GM19463 (cell line): ENCODE results near the gene WDR5B.

ENCODE experiments used
- ATAC-seq: cut with Tn5 transposase; IDR thresholded peaks from one replicate; pipeline ENCODE4 v1.9.1; 2021; ENCODE audit warnings: mild to moderate bottlenecking, moderate library complexity; ENCODE audit not compliant: unreplicated experiment

The WDR5B gene

GRCh38 chr3:122410111-122410510 is 5.8 kb downstream of the WDR5B start:
- no peak for ATAC-seq

GRCh38 chr3:122409446-122409845 is 6.4 kb downstream of the WDR5B start:
- no peak for ATAC-seq

DNA sequence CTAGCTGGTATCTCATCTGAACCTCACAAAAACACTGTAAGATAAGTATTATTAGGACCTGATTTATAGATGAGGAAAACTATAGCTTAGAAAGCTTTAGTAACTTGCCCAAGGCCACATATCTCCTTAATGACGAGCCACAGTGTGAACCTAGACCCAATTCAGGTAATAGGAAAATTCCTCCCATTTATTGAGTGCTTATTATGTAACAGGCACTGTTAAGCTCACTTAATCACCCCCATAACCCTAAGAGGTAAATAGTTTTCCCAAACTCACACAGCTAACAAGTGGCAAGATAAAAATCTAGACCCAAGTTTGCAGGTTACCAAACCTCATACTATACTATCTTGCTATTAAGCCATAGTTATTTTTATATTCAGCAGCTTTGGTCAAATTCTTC is 7.9 kb downstream of the WDR5B start:
- ATAC-seq: no peak

- no peak for ATAC-seq
These were observed 9.7 kb downstream of the WDR5B start for GRCh38 chr3:122406198-122406597.

DNA sequence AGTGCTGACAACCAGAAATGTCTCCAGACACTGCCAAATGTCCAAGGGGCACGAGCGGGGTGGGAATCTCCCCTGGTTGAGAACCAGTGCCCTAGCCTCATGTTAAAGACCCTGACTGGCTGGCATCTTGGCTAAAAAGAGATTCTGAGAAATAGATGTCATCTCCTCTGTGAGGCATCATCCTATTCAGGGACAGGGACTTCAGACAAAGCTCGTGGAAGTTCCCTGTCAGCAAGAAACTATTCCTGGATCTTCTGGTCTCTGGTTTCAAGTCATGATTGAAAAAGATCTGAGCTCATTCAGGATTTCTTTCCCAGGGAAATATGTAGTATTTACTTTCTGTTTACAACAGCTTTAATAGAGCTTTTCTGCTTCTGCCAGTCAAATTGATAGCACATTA is 10.8 kb downstream of the WDR5B start:
- no peak for ATAC-seq

GRCh38 chr3:122403489-122403888 is 12.4 kb downstream of the WDR5B start:
- no peak for ATAC-seq

DNA sequence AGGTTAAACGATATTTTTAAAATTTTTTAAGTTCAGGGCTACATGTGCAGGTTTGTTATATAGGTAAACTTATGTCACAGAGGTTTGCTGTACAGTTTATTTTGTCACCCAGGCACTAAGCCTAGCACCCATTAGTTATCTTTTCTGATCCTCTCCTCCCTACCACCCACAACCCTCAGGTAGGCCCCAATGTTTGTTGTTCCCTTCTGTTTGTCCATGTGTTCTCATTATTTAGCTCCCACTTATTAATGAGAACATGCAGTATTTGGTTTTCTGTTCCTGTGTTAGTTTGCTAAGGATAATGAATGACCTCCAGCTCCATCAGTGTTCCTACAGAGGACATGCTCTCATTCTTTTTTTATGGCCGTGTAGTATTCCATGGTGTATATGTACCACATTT is 16.9 kb downstream of the WDR5B start:
- ATAC-seq: no peak

GRCh38 chr3:122397201-122397600 is 18.7 kb downstream of the WDR5B start:
- no peak for ATAC-seq

DNA sequence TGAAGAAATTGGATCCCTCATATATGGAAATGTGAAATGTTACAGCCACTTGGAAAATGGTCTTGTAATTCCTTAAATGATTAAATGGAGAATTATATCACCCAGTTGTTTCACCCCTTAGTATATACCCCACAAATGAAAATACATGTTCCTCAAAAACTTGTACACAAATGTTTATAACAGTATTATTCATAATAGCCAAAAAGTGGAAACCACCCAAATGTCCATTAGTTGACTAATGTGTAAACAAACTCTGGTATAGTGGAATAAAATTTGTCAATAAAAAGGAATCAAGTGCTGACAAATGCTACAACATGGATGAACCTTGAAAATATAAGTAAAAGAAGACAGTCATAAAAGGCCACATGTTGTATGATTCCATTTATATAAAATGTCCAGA is 19.4 kb downstream of the WDR5B start:
- ATAC-seq: no peak

DNA sequence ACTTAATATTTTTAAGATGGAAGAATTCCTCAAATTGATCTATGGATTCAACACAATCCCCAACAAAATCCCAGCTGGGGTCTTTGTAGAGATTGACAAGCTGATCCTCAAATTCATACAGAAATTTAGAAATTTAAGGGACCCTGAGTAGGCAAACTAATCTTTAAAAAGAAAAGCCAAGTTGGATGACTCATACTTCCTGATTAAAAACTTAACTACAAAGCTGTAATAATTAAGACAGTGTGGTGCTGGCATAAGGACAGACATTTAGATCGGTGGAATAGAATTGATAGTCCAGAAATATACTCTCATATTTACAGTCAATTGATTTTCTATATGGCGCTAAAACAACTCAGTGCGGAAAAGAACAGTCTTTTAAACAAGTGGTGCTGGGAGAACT is 20.3 kb downstream of the WDR5B start:
- no peak for ATAC-seq

GRCh38 chr3:122394173-122394572 is 21.7 kb downstream of the WDR5B start:
- ATAC-seq: no peak

GRCh38 chr3:122392868-122393844 is 22.7 kb downstream of the WDR5B start:
- ATAC-seq: no peak

DNA sequence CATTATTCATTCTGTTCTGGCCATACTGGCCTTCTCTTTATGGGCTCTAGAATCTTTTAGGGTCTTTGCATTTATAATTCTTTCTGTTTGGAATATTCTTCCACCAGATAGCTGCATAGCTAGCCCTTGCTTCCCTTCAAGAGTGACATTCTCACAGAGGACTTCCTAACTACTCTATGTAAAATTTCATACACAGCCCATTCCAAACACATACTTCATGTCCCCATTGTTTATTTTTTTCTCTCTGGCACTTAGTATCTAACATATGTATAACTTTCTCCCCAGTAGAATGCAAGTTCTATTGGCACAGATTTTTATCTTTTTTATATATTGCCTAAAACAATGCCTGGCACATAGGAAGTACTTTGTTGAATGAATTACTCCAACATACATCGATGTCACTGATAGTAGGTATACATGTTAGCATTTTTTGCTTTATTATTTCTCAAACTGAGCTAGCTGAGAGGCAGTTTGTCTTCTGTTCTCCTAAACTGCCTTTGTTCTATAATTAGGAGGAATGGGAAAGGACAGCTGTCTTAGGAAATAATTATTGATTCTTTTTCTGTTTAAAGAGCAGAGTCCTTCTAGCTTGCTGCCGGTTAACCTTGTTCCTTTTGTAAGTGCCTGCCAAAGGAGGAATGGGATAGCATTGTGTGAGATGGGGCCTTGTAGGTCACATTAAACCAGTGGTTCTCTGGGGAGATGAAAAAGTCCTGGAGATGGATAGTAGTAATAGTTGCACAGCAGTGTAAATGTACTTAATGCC is 24.0 kb downstream of the WDR5B start:
- no peak for ATAC-seq

- ATAC-seq: no peak
These were observed 25.2 kb downstream of the WDR5B start for GRCh38 chr3:122390665-122391064.

DNA sequence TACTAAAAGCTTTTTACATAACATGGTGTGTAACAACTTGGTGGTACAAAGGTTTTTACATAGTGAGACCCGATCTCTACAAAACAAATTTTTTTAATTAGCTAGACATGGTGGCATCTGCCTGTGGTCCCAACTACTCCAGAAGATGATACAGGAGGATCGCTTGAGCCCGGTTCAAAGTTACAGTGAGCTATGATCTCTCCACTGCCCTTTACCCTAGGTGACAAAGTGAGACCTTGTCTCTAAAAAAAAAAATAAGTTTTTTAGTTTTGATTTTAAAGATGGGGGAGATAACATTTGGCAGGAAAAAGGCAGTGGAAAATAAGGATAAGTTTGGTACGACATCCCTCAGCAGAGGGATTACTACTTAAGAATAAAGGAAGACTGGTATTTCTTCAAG is 26.0 kb downstream of the WDR5B start:
- ATAC-seq: no peak

- no peak for ATAC-seq
These were observed 26.7 kb downstream of the WDR5B start for GRCh38 chr3:122389197-122389596.

DNA sequence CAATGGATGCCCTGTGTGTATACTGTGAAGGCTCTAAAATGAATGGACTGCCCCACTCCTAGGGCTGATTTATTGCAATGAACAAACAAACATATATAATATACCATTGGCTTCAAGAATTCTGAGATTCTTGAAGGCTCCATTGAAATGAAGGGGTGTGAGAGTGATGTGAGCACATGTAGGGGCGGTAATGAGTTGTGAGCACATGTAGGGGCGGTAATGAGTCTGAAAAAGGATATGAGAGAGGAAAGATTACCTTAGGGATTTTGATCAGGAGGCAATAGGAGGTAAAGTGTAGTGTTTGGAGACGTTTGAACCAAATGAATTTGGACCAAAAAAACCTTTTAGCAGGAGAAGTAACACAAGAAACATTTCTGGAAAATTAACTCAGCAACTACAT is 28.2 kb downstream of the WDR5B start:
- ATAC-seq: no peak

DNA sequence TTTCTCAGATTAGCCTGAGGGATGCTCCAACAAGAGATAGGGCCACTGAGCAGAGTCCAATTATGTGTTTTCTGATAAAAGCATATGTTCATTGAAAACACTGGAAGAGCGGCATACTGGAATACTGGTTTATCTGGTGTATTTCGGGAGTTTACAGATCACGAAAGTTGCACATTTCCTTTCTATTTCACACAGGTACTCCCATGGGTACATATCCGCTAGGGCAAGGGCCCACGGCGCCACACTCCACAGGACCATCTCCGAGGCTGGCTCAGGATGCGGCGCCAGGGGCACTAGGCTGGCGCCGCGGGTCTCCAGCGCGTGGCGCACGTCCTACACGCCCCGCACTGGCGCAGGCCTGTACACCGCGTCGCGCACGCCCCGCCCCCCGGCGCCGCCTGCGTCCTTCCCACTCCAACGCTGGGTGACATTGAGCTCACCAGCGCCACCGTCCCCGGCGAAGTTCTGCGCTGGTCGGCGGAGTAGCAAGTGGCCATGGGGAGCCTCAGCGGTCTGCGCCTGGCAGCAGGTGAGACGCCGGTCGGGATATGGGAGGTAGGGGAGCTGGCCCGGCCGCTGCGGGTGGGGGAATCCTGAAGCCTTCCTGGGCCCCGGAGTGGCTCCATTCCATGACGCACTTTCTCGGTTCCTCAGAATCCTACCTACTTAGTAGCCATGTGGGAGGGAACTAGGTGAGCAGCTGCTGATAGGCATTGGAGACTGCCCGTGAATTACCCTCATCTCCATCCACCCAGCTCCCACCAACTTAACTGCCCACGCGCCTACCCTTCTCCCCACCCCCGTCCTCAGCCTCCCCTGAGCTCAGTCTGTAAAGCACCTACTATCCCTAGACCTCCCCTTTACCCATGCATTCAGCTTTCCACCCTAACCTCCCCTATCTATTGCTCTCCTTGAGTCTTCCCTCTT is 31.8 kb downstream of the WDR5B start, which contains the start of gene FAM162A:
Gene FAM162A (plus strand): TSS at position 412 of the 927 bp plus-strand sequence. CDS start 84 bp downstream, at position 496.
- peak; percentile 91 for ATAC-seq

GRCh38 chr3:122382888-122383666 is 32.8 kb downstream of the WDR5B start, which contains the start of gene MIX23:
Gene MIX23 (minus strand): TSS chr3:122383231. CDS start chr3:122383224, 7 bp downstream.
- ATAC-seq: peak; percentile 31

GRCh38 chr3:122377975-122378374 is 37.9 kb downstream of the WDR5B start:
- no peak for ATAC-seq
